Peyer's patch (tissue), 4 donors: ENCODE measurements around the gene ATP10A.

Source experiments
- CTCF ChIP-seq, 6 experiments: fragments of 450-650 bp in 4 of 6; fragments of 200-600 bp in 2 of 6; sonication (generic) in 1 of 6; IDR thresholded peaks; one replicate each; pipeline ENCODE4 v1.5.1; 2017 to 2019; ENCODE audit warnings: antibody characterized with exemption in 6 of 6, mild to moderate bottlenecking in 3 of 6, moderate library complexity in 1 of 6
- POLR2A ChIP-seq, 2 donors: fragments of 450-650 bp; IDR thresholded peaks; one replicate each; pipeline ENCODE4 v1.5.1; 2017; ENCODE audit warnings: antibody characterized with exemption in 2 of 2, mild to moderate bottlenecking in 2 of 2, moderate library complexity in 2 of 2

DNA sequence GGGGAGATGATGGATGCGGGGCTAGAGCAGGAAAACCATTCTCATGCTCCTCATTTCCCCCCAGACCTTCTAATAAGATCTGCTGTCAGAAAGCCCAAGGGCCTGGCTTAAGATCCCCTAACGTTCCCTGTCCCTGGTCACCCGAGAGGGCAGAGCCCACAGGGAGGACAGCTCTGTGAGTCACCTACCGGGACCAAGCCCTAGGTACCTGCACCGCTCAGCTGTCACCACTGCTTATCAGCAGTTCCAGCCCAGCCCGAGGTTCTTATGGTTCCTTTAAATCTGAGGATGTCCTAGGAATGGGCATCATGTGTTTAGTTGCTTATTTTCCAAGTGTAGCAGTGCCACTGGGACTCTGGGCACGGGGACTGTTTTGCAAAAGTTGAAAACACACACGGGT lies 53.0 kb downstream of the ATP10A start:
- TF ChIP-seq CTCF (IDR thresholded peaks at IDR 0.05) (no peak), POLR2A (IDR thresholded peaks at IDR 0.05) (no peak)
